ENCODE results near the gene TAOK3. TPM values are rescaled to one million over a fixed set of nuclear protein-coding genes. Genes with fewer than 3 reads are reported as not detected.

The TAOK3 gene
- total RNA-seq, 2 donors from 2014 or later: 52.3 to 59.6 TPM

DNA sequence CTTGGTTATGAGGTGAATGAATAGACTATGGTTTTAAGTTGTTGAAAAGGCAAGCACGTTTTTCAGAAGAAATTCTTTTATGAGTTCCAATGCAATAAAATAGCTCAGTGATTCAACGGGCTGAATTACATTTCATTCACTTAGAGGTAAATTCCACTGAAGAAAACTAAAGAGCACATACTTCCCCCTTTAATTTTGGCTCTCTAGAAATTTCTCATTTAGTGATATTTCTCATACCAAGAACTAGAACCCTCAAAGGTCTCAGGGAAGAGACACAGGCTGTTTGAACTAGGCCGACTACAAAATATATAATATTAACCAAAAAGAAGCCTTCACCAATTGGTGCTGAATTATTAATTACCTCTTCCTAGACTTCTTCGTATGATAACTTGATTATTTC lies 68.6 kb downstream of the TAOK3 start:
- H3K27me3 ChIP-seq (replicated peaks; ENCODE audit: insufficient read depth): no peaks in the 10 kb centered on the region
- no peak for DNase-seq (ENCODE audit: low spot score)
- no peak for ATAC-seq (ENCODE audit: insufficient number of reproducible peaks, low FRiP score, low read depth)

DNA sequence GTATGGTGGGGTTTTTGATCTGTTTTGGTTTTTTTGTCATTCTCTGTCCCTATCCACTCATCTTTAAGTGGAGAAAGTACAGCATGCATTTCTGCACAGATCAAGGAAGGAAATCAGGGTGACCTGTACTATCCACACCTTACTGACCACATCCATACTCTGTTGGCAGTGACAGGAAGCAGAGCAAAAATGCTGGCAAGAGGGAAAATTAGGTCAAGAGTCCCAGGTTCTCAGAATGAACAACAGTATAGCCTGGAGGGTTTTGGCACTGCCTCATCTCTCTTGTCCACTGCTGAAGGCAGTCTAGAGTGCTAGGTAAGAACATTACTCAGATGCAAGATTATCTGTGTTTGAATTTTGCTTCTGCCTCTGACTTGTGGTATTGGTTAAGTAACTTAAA lies 70.7 kb downstream of the TAOK3 start:
- H3K27me3 ChIP-seq (replicated peaks; ENCODE audit: insufficient read depth): no peaks in the 10 kb centered on the region
- no peaks in the 10 kb centered on the region for H3K9me3 ChIP-seq
- H3K4me1 ChIP-seq (ENCODE audit: control insufficient read depth in 1 of 2, low read depth in 2 of 2): peaks cover 5 to 8% of the 10 kb centered on the region in 2 donors
- no peak overlapping the region for H3K4me3 ChIP-seq
- ATAC-seq (ENCODE audit: insufficient number of reproducible peaks, low FRiP score, low read depth): no peak
- DNase-seq (ENCODE audit: low spot score): no peak
- H3K36me3 ChIP-seq: no peaks in the 10 kb centered on the region
- no peak overlapping the region for H3K27ac ChIP-seq
- TF ChIP-seq CTCF (IDR thresholded peaks at IDR 0.05): no peak

More for the DNA sequence above, 68.6 kb downstream of the TAOK3 start:
- no peaks in the 10 kb centered on the region for H3K9me3 ChIP-seq
- peaks cover 10 to 20% of the 10 kb centered on the region in 2 donors for H3K4me1 ChIP-seq (ENCODE audit: control insufficient read depth in 1 of 2, low read depth in 2 of 2)
- no peak for TF ChIP-seq CTCF (IDR thresholded peaks at IDR 0.05)
- H3K36me3 ChIP-seq: no peaks in the 10 kb centered on the region
- H3K27ac ChIP-seq: no peak overlapping the region
- no peak overlapping the region for H3K4me3 ChIP-seq

DNA sequence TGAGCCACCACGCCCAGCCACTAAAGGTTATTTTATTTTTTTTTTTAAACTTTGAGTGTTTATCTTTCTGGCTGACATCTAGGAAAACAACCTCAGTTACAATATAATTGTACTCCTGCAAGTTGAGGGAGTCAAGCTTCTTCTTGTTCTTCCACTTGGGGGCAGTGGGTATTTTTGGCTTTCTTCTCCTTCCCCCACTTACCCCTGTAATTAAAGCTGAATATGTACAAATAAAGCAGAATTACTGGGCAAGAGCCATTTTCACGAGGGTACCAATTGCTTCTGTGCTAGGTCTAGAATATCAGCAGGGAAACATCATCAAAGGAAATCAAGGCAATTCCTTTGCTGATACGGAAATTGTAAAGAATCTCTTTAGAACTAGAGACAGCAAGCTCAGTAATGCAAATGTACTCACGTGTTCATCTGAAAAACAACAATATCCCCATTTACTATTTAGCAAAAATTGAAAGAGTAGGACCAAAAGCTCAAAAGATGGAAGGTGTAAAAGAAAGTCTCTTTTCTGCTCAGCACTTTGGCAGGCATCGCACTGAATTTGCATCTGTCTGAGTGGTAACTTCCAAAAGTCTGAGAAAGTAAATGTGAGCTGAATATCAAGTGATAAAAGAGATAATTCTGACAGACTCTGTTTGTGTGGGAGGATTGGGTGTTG lies 72.8 kb downstream of the TAOK3 start:
- H3K36me3 ChIP-seq: no peaks in the 10 kb centered on the region
- no peak overlapping the region for H3K4me3 ChIP-seq
- no peaks in the 10 kb centered on the region for H3K27me3 ChIP-seq (replicated peaks; ENCODE audit: insufficient read depth)
- no peak for DNase-seq (ENCODE audit: low spot score)
- TF ChIP-seq CTCF (IDR thresholded peaks at IDR 0.05): no peak
- no peaks in the 10 kb centered on the region for H3K4me1 ChIP-seq (ENCODE audit: control insufficient read depth in 1 of 2, low read depth in 2 of 2)
- no peak overlapping the region for H3K27ac ChIP-seq
- no peak for ATAC-seq (ENCODE audit: insufficient number of reproducible peaks, low FRiP score, low read depth)
- H3K9me3 ChIP-seq: no peaks in the 10 kb centered on the region

DNA sequence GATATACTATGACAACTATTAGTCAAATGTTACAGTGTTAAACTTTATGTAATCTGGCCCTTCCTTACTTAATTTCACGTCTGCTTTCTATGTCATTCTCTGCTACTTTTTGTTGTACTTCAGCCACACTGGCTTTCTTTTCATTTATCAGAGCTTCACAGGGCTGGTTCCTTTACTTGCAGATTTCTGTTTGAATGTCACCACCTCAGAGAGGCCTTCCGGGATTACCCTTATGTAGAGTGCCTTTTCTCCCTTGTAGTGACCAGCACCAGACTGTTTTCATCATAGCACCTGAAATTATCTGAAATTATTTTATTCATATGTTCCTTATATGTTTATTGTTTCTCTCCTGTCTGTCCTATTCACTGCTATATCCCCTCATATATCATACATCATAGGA lies 75.4 kb downstream of the TAOK3 start:
- H3K27ac ChIP-seq: no peak overlapping the region

DNA sequence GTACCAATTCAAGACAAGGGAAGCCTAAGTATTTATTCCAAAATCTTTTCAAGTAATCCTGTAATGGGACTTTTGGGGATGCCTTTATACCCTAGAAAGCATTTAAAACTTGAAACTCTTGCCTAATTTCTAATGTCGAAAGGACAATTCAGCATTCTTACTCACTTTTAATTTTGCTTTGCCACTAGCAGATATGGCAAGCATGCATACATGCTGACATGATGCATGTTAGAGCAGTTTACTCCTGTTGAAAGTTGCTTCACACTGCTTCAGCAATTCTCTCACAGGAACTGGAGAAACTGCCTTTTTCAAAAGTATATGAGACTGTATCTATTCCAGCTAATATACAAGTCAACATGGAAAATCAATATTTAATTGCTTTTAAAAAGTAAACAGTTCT lies 79.9 kb downstream of the TAOK3 start:
- Histone ChIP-seq H3K4me1 (ENCODE audit: control insufficient read depth in 1 of 2, low read depth in 2 of 2) (no peaks in the 10 kb centered on the region), H3K27ac (no peak overlapping the region), H3K27me3 (replicated peaks; ENCODE audit: insufficient read depth) (no peaks in the 10 kb centered on the region), H3K4me3 (no peak overlapping the region), H3K36me3 (no peaks in the 10 kb centered on the region), H3K9me3 (no peaks in the 10 kb centered on the region)
- DNase-seq (ENCODE audit: low spot score) (no peak), ATAC-seq (ENCODE audit: insufficient number of reproducible peaks, low FRiP score, low read depth) (no peak)
- no peak for TF ChIP-seq CTCF (IDR thresholded peaks at IDR 0.05)

More for the DNA sequence above, 75.4 kb downstream of the TAOK3 start:
- no peak for ATAC-seq (ENCODE audit: insufficient number of reproducible peaks, low FRiP score, low read depth)
- Histone ChIP-seq H3K27me3 (replicated peaks; ENCODE audit: insufficient read depth) (no peaks in the 10 kb centered on the region), H3K9me3 (no peaks in the 10 kb centered on the region), H3K4me1 (ENCODE audit: control insufficient read depth in 1 of 2, low read depth in 2 of 2) (no peaks in the 10 kb centered on the region), H3K4me3 (no peak overlapping the region), H3K36me3 (no peaks in the 10 kb centered on the region)
- DNase-seq (ENCODE audit: low spot score): no peak
- no peak for TF ChIP-seq CTCF (IDR thresholded peaks at IDR 0.05)

Data from thoracic aorta (tissue), 2 donors.